ENCODE results near the gene SOSTDC1. TPM values are rescaled to one million over a fixed set of nuclear protein-coding genes. Genes with fewer than 3 reads are reported as not detected.

Gene SOSTDC1
- polyA plus RNA-seq, 1 of the 3 experiments (the other 2 are of a cell fraction): 0.13 TPM

GRCh38 chr7:16502303-16502702 is 36.8 kb upstream of the SOSTDC1 start:
- H3K9me3 ChIP-seq: no peaks in the 10 kb centered on the region
- TF ChIP-seq, protein P1, sequence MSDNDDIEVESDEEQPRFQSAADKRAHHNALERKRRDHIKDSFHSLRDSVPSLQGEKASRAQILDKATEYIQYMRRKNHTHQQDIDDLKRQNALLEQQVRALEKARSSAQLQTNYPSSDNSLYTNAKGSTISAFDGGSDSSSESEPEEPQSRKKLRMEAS (IDR thresholded peaks at IDR 0.05; ENCODE audit: low read depth): peak; percentile 67
- TF ChIP-seq, protein P2, sequence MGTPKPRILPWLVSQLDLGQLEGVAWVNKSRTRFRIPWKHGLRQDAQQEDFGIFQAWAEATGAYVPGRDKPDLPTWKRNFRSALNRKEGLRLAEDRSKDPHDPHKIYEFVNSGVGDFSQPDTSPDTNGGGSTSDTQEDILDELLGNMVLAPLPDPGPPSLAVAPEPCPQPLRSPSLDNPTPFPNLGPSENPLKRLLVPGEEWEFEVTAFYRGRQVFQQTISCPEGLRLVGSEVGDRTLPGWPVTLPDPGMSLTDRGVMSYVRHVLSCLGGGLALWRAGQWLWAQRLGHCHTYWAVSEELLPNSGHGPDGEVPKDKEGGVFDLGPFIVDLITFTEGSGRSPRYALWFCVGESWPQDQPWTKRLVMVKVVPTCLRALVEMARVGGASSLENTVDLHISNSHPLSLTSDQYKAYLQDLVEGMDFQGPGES (IDR thresholded peaks at IDR 0.05; ENCODE audit: low read depth, low read length): no peak
- no peak for TF ChIP-seq TEAD4 (IDR thresholded peaks at IDR 0.05; ENCODE audit: borderline replicate concordance, insufficient read depth)
- no peak for TF ChIP-seq ELF1 (IDR thresholded peaks at IDR 0.05)
- no peak for TF ChIP-seq CTCF (IDR thresholded peaks at IDR 0.05)
- no peak for TF ChIP-seq EP300 (IDR thresholded peaks at IDR 0.05; ENCODE audit: borderline replicate concordance in 1 of 2, low read depth in 1 of 2, low read length in 1 of 2)
- TF ChIP-seq RAD21 (IDR thresholded peaks at IDR 0.05; ENCODE audit: low read length): no peak
- no peak for TF ChIP-seq CHD2 (IDR thresholded peaks at IDR 0.05; ENCODE audit: low read length, partially characterized antibody)
- no peaks in the 10 kb centered on the region for H3K36me3 ChIP-seq (replicated peaks in 1 of 2; ENCODE audit: control insufficient read depth in 1 of 2, insufficient read depth in 2 of 2, low read length in 1 of 2)
- no peaks in the 10 kb centered on the region for H3F3A ChIP-seq (replicated peaks; ENCODE audit: insufficient read depth)
- H3K4me3 ChIP-seq (ENCODE audit: low read depth in 2 of 2, low read length in 1 of 2): peak overlapping the region in 1 of 2 experiments; percentile 28; a peak in 3 of 4 replicates
- H3K79me2 ChIP-seq (ENCODE audit: insufficient read depth): no peaks in the 10 kb centered on the region
- no peak overlapping the region for H3K9ac ChIP-seq
- peak; percentile 24 for DNase-seq
- no peaks in the 10 kb centered on the region; a peak in 1 of 4 replicates for H3K4me1 ChIP-seq (ENCODE audit: control insufficient read depth in 1 of 2, insufficient read depth in 2 of 2, low read depth in 1 of 2, low read length in 1 of 2)
- H3K9me2 ChIP-seq: no peaks in the 10 kb centered on the region; the same call in 1 of the 2 replicates
- 32% methylated on average over 19 of the region's 19 CpGs for WGBS (ENCODE audit: low lambda C conversion rate)
- no peak overlapping the region for H3K4me2 ChIP-seq
- peak overlapping the region; percentile 10; the same call in 1 of the 2 replicates for H2AFZ ChIP-seq (ENCODE audit: low read depth)
- H4K20me1 ChIP-seq (ENCODE audit: insufficient read depth): no peaks in the 10 kb centered on the region
- ChIA-PET POLR2A (no interaction called here), CTCF (interaction anchor here (1.6 kb wide), 1 partner anchor 8 kb away, joined by 4 read pairs; no protein-coding TSS in a partner anchor)
- no peak overlapping the region for H3K27ac ChIP-seq (ENCODE audit: low read depth in 2 of 2, low read length in 1 of 2)
- H3K27me3 ChIP-seq (ENCODE audit: insufficient read depth): peaks cover 29% of the 10 kb centered on the region

DNA sequence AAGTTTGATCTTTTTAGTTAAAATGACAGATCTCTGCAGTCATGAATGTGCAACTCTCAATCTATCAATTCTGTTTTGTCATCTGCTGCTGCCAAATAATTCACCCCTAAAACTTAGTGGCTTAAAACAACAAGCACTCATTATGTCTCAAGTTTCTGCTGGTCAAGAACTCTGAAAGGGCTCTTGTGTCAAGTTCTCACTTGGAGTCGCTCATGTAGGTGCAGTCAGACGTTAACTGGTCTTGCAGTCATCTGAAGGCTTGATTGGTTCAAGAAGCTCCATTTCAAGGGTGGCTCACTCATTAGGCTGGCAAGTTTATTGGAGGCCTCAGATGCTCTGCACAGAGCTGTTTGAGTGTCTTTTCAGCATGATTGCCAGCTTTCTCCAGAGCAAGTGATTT is 32.6 kb upstream of the SOSTDC1 start:
- no peaks in the 10 kb centered on the region for H3K36me3 ChIP-seq (replicated peaks in 1 of 2; ENCODE audit: control insufficient read depth in 1 of 2, insufficient read depth in 2 of 2, low read length in 1 of 2)
- DNase-seq: no peak
- no peak overlapping the region for H3K4me2 ChIP-seq
- no peak overlapping the region for H3K9ac ChIP-seq
- ChIA-PET CTCF (interaction anchor here (1.0 kb wide), 1 partner anchor 24 kb away, joined by 3 read pairs; no protein-coding TSS in a partner anchor), POLR2A (no interaction called here)
- no peak overlapping the region for H3K4me3 ChIP-seq (ENCODE audit: low read depth in 2 of 2, low read length in 1 of 2)
- WGBS (ENCODE audit: low lambda C conversion rate): 19% methylated on average over 2 of the region's 2 CpGs
- no peaks in the 10 kb centered on the region for H3F3A ChIP-seq (replicated peaks; ENCODE audit: insufficient read depth)
- peaks cover 42% of the 10 kb centered on the region for H3K27me3 ChIP-seq (ENCODE audit: insufficient read depth)
- H3K9me2 ChIP-seq: no peaks in the 10 kb centered on the region; the same call in 1 of the 2 replicates
- H3K9me3 ChIP-seq: no peaks in the 10 kb centered on the region
- no peaks in the 10 kb centered on the region for H3K79me2 ChIP-seq (ENCODE audit: insufficient read depth)
- H2AFZ ChIP-seq (ENCODE audit: low read depth): no peak overlapping the region
- no peaks in the 10 kb centered on the region; a peak in 1 of 4 replicates for H3K4me1 ChIP-seq (ENCODE audit: control insufficient read depth in 1 of 2, insufficient read depth in 2 of 2, low read depth in 1 of 2, low read length in 1 of 2)
- no peak for TF ChIP-seq POLR2AphosphoS5 (IDR thresholded peaks at IDR 0.05; ENCODE audit: low read depth, low read length)
- H4K20me1 ChIP-seq (ENCODE audit: insufficient read depth): no peaks in the 10 kb centered on the region
- H3K27ac ChIP-seq (ENCODE audit: low read depth in 2 of 2, low read length in 1 of 2): no peak overlapping the region

All from SK-N-SH (cell line).